Measurements from ENCODE around the gene KLK15.

Gene KLK15

DNA sequence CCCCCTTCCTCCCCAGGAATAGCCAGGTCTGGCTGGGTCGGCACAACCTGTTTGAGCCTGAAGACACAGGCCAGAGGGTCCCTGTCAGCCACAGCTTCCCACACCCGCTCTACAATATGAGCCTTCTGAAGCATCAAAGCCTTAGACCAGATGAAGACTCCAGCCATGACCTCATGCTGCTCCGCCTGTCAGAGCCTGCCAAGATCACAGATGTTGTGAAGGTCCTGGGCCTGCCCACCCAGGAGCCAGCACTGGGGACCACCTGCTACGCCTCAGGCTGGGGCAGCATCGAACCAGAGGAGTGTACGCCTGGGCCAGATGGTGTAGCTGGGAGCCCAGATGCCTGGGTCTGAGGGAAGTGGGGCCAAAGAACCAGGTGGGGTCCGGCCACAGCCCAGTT lies 43.1 kb upstream of the KLK15 start:
- TF ChIP-seq SP1 (IDR thresholded peaks at IDR 0.05) = no peak
- no peak for TF ChIP-seq ELF4 (IDR thresholded peaks at IDR 0.05)
- no peak for TF ChIP-seq FOXK2 (IDR thresholded peaks at IDR 0.05)
- TF ChIP-seq FOXA1 (IDR thresholded peaks at IDR 0.05) = no peak
- TF ChIP-seq SUZ12 (IDR thresholded peaks at IDR 0.05) = no peak
- ChIA-PET CTCF (no interaction called here), POLR2A (no interaction called here)
- no peak for DNase-seq (ENCODE audit: extremely low spot score)

DNA sequence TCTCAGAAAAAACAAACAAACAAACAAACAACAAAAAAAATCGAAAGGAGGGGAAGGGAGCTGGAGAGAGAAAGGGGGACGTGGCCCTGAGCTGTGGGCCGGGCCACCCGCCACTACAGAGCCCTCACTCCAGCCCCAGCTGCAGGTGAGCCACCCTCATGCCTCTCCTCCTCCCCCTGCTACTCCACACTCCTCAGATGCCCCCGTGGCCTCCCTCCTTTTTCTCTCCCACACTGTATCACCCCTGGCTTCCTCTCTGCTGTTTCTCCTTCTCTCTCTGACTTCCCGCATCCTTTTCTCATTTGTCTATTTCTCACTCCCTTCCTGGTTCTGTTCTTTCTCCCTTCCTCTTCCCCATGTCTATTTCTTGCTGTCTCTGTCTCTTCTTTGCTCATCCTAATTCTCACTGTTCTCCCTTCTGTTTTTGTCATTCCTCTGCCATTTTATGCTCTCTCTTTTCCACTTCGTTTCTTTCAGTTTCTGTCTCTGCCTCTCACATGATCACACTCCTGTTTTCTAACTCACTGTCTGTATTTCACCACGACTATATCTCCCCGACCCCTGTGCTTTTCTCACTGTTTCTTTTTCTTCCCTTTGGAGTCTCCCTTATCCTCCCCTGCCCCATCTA lies 42.5 kb upstream of the KLK15 start:
- no peak for DNase-seq (ENCODE audit: extremely low spot score)
- CTCF ChIA-PET = no interaction called here
- POLR2A ChIA-PET = no interaction called here

DNA sequence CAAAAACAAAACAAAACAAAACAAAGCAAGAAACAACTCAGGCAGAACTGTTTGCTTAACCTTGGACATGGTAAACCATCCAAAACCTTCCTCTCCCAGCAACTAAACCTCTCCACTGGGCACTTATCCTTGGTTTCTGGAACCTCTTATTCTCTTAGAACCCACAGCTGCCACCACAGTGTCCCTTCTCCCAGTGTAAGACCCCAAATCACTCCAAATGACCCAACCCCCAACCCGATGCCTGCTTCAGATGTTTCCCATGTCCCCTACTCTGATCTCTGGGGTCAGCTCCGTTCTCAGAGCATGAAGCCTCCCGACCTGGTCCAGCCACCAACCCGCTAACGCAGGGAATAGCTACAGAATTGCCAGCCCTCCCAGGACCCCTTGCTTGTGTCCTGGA lies 40.8 kb upstream of the KLK15 start:
- DNase-seq (ENCODE audit: extremely low spot score) = no peak
- no peak for TF ChIP-seq ARNT (IDR thresholded peaks at IDR 0.05)
- TF ChIP-seq CTBP1 (IDR thresholded peaks at IDR 0.05; ENCODE audit: borderline replicate concordance) = no peak
- no peak for TF ChIP-seq FOXM1 (IDR thresholded peaks at IDR 0.05; ENCODE audit: borderline replicate concordance)
- no peak for TF ChIP-seq TARDBP (IDR thresholded peaks at IDR 0.05)
- ChIA-PET CTCF (interaction anchor here (0.6 to 1.2 kb wide), 2 partner anchors 36 to 203 kb away, joined by 3 read pairs; no protein-coding TSS in a partner anchor), POLR2A (no interaction called here)

More for the DNA sequence above, 42.5 kb upstream of the KLK15 start:
- TF ChIP-seq CTBP1 (IDR thresholded peaks at IDR 0.05; ENCODE audit: borderline replicate concordance) = no peak
- TF ChIP-seq NFRKB (IDR thresholded peaks at IDR 0.05) = no peak
- TF ChIP-seq ARNT (IDR thresholded peaks at IDR 0.05) = no peak
- no peak for TF ChIP-seq ELF4 (IDR thresholded peaks at IDR 0.05)
- TF ChIP-seq L3MBTL2 (conservative IDR thresholded peaks at IDR 0.05) = no peak
- no peak for TF ChIP-seq FOXM1 (IDR thresholded peaks at IDR 0.05; ENCODE audit: borderline replicate concordance)
- no peak for TF ChIP-seq SUZ12 (IDR thresholded peaks at IDR 0.05)
- no peak for TF ChIP-seq LEF1 (IDR thresholded peaks at IDR 0.05; ENCODE audit: borderline replicate concordance)
- TF ChIP-seq FOXA1 (IDR thresholded peaks at IDR 0.05) = no peak
- no peak for TF ChIP-seq ZNF384 (IDR thresholded peaks at IDR 0.05)
- no peak for TF ChIP-seq SP1 (IDR thresholded peaks at IDR 0.05)
- no peak for TF ChIP-seq BHLHE40 (IDR thresholded peaks at IDR 0.05; ENCODE audit: borderline replicate concordance)
- TF ChIP-seq FOXK2 (IDR thresholded peaks at IDR 0.05) = no peak
- TF ChIP-seq HDGF (IDR thresholded peaks at IDR 0.05; ENCODE audit: borderline replicate concordance) = no peak
- TF ChIP-seq, protein P1, sequence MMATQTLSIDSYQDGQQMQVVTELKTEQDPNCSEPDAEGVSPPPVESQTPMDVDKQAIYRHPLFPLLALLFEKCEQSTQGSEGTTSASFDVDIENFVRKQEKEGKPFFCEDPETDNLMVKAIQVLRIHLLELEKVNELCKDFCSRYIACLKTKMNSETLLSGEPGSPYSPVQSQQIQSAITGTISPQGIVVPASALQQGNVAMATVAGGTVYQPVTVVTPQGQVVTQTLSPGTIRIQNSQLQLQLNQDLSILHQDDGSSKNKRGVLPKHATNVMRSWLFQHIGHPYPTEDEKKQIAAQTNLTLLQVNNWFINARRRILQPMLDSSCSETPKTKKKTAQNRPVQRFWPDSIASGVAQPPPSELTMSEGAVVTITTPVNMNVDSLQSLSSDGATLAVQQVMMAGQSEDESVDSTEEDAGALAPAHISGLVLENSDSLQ (IDR thresholded peaks at IDR 0.05) = no peak
- TF ChIP-seq TARDBP (IDR thresholded peaks at IDR 0.05) = no peak

DNA sequence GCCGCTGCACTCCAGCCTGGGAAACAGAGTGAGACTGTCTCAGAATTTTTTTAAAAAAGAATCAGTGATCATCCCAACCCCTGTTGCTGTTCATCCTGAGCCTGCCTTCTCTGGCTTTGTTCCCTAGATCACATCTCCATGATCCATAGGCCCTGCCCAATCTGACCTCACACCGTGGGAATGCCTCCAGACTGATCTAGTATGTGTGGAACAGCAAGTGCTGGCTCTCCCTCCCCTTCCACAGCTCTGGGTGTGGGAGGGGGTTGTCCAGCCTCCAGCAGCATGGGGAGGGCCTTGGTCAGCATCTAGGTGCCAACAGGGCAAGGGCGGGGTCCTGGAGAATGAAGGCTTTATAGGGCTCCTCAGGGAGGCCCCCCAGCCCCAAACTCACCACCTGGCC lies 39.7 kb upstream of the KLK15 start, which contains the start of gene KLK2:
Gene KLK2 (plus strand): TSS at position 384 of the 400 bp plus-strand sequence. CDS start 35 bp downstream, outside the sequence.
- ChIA-PET CTCF (no interaction called here), POLR2A (interaction anchor here (0.7 kb wide), 1 partner anchor 24 kb away, joined by 3 read pairs; no protein-coding TSS in a partner anchor)
- no peak for TF ChIP-seq SP1 (IDR thresholded peaks at IDR 0.05)
- no peak for TF ChIP-seq FOXM1 (IDR thresholded peaks at IDR 0.05; ENCODE audit: borderline replicate concordance)
- TF ChIP-seq ELF4 (IDR thresholded peaks at IDR 0.05) = no peak
- no peak for TF ChIP-seq BHLHE40 (IDR thresholded peaks at IDR 0.05; ENCODE audit: borderline replicate concordance)
- no peak for TF ChIP-seq SUZ12 (IDR thresholded peaks at IDR 0.05)
- TF ChIP-seq HDGF (IDR thresholded peaks at IDR 0.05; ENCODE audit: borderline replicate concordance) = no peak
- no peak for TF ChIP-seq FOXK2 (IDR thresholded peaks at IDR 0.05)
- no peak for TF ChIP-seq ZNF384 (IDR thresholded peaks at IDR 0.05)
- TF ChIP-seq, protein P1 (IDR thresholded peaks at IDR 0.05) = no peak
- TF ChIP-seq ARNT (IDR thresholded peaks at IDR 0.05) = no peak
- TF ChIP-seq FOXA1 (IDR thresholded peaks at IDR 0.05) = no peak
- no peak for TF ChIP-seq LEF1 (IDR thresholded peaks at IDR 0.05; ENCODE audit: borderline replicate concordance)
- DNase-seq (ENCODE audit: extremely low spot score) = no peak

DNA sequence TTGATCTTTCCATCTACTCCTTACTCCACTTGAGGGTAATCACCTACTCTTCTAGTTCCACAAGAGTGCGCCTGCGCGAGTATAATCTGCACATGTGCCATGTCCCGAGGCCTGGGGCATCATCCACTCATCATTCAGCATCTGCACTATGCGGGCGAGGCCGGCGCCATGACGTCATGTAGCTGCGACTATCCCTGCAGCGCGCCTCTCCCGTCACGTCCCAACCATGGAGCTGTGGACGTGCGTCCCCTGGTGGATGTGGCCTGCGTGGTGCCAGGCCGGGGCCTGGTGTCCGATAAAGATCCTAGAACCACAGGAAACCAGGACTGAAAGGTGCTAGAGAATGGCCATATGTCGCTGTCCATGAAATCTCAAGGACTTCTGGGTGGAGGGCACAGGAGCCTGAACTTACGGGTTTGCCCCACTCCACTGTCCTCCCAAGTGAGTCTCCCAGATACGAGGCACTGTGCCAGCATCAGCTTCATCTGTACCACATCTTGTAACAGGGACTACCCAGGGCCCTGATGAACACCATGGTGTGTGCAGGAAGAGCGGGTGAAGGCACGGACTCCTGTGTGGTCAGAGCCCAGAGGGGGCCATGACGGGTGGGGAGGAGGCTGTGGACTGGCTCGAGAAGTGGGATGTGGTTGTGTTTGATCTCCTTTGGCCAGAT lies 37.2 kb upstream of the KLK15 start:
- TF ChIP-seq TARDBP (IDR thresholded peaks at IDR 0.05) (no peak), ARNT (IDR thresholded peaks at IDR 0.05) (no peak), LEF1 (IDR thresholded peaks at IDR 0.05; ENCODE audit: borderline replicate concordance) (no peak), CTBP1 (IDR thresholded peaks at IDR 0.05; ENCODE audit: borderline replicate concordance) (no peak), FOXA1 (IDR thresholded peaks at IDR 0.05) (no peak), SUZ12 (IDR thresholded peaks at IDR 0.05) (no peak)
- CTCF ChIA-PET = no interaction called here
- no peak for DNase-seq (ENCODE audit: extremely low spot score)
- POLR2A ChIA-PET = no interaction called here

DNA sequence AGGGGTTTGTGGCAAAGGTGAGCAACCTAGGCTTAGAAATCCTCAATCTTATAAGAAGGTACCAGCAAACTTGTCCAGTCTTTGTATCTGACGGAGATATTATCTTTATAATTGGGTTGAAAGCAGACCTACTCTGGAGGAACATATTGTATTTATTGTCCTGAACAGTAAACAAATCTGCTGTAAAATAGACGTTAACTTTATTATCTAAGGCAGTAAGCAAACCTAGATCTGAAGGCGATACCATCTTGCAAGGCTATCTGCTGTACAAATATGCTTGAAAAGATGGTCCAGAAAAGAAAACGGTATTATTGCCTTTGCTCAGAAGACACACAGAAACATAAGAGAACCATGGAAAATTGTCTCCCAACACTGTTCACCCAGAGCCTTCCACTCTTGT lies 36.1 kb upstream of the KLK15 start:
- DNase-seq (ENCODE audit: extremely low spot score) = no peak
- POLR2A ChIA-PET = no interaction called here
- CTCF ChIA-PET = no interaction called here
- TF ChIP-seq TARDBP (IDR thresholded peaks at IDR 0.05) = no peak
- TF ChIP-seq SUZ12 (IDR thresholded peaks at IDR 0.05) = no peak
- TF ChIP-seq CTBP1 (IDR thresholded peaks at IDR 0.05; ENCODE audit: borderline replicate concordance) = no peak
- TF ChIP-seq NFRKB (IDR thresholded peaks at IDR 0.05) = no peak
- TF ChIP-seq ELF4 (IDR thresholded peaks at IDR 0.05) = no peak
- TF ChIP-seq ZNF384 (IDR thresholded peaks at IDR 0.05) = no peak
- no peak for TF ChIP-seq FOXK2 (IDR thresholded peaks at IDR 0.05)
- TF ChIP-seq FOXA1 (IDR thresholded peaks at IDR 0.05) = no peak
- no peak for TF ChIP-seq HDGF (IDR thresholded peaks at IDR 0.05; ENCODE audit: borderline replicate concordance)
- no peak for TF ChIP-seq FOXM1 (IDR thresholded peaks at IDR 0.05; ENCODE audit: borderline replicate concordance)
- TF ChIP-seq, protein P1 (IDR thresholded peaks at IDR 0.05) = no peak
- TF ChIP-seq BHLHE40 (IDR thresholded peaks at IDR 0.05; ENCODE audit: borderline replicate concordance) = no peak
- TF ChIP-seq L3MBTL2 (conservative IDR thresholded peaks at IDR 0.05) = no peak
- no peak for TF ChIP-seq LEF1 (IDR thresholded peaks at IDR 0.05; ENCODE audit: borderline replicate concordance)

All from HEK293T (cell line).